Adrenal gland (tissue), 12 donors: ENCODE measurements around the gene KRTAP10-2. TPM values are rescaled to one million over a fixed set of nuclear protein-coding genes. Genes with fewer than 3 reads are reported as not detected.
"Not testable (repeated sequence)": the region's sequence is repeated elsewhere in the genome, so short reads cannot be mapped to it uniquely, and the experiment has no call there.

ENCODE experiments used
- DNase-seq, 7 donors: peaks; one replicate each; pipeline ENCODE4 v3.0.0-alpha.2; 2019 to 2020
- H3K27ac ChIP-seq, 5 donors: fragments of 200-600 bp; sonication (generic) in 4 of 5; 1 replicate in 3 of 5; 2 replicates in 2 of 5; pipeline versions ENCODE4 v1.5.1 to v1.8.0; 2016 to 2020; ENCODE audit warnings: mild to moderate bottlenecking in 1 of 5
- H3K27me3 ChIP-seq: fragments of 200-600 bp; 2 replicates; pipeline ENCODE4 v1.8.0; 2021
- H3K36me3 ChIP-seq, 2 donors: fragments of 200-600 bp; replicated peaks in 1 of 2; 1 replicate in 1 of 2; 2 replicates in 1 of 2; pipeline versions ENCODE4 v1.5.1 to v1.8.0; 2018 to 2022
- H3K4me1 ChIP-seq, 2 donors: fragments of 200-600 bp; replicated peaks in 1 of 2; 1 replicate in 1 of 2; 2 replicates in 1 of 2; pipeline versions ENCODE4 v1.5.1 to v1.8.0; 2018 to 2021
- H3K4me3 ChIP-seq, 4 donors: fragments of 200-600 bp; sonication (generic) in 3 of 4; one replicate each; pipeline ENCODE4 v1.5.1; 2016 to 2018
- H3K9me3 ChIP-seq, 3 donors: fragments of 200-600 bp; sonication (generic) in 1 of 3; replicated peaks in 1 of 3; 1 replicate in 2 of 3; 2 replicates in 1 of 3; pipeline versions ENCODE4 v1.5.1 to v1.8.0; 2016 to 2021
- CTCF ChIP-seq, 6 experiments: fragments of 450-650 bp in 4 of 6; fragments of 200-600 bp in 2 of 6; sonication (generic) in 1 of 6; IDR thresholded peaks; 1 replicate in 5 of 6; 2 replicates in 1 of 6; pipeline versions ENCODE4 v1.5.1 to v1.8.0; 2016 to 2021; ENCODE audit warnings: antibody characterized with exemption in 6 of 6, mild to moderate bottlenecking in 2 of 6, moderate library complexity in 1 of 6
- POLR2A ChIP-seq, 2 donors: fragments of 450-650 bp; IDR thresholded peaks; one replicate each; pipeline ENCODE4 v1.6.1; 2017; ENCODE audit warnings: antibody characterized with exemption in 2 of 2, mild to moderate bottlenecking in 2 of 2, moderate library complexity in 1 of 2
- WGBS, 4 donors: extraction: QIAGEN DNeasy Blood & Tissue Kit in 2 of 4; methylation state at CpG; one replicate each; pipeline versions ENCODE4 v1.1.5 to v1.1.7; 2013 to 2017; 5-methylcytosine and 5-hydroxymethylcytosine counted together
- intact Hi-C, 2 donors: fragments of 100-400 bp; cut with DNase I; formaldehyde crosslinking; loops; one replicate each; pipeline versions ENCODE4 v1.14.1 to v1.15.0; 2022 to 2023
- polyA plus RNA-seq, 3 donors: library from polyadenylated mRNA; stranded (reverse); fragments of 200-250 nt in 2 of 3; fragments of 350-450 nt in 1 of 3; fragmentation: Illumina TruSeq in 1 of 3; extraction: RNeasy Lipid Tissue Mini Kit (QIAGEN cat#74804) in 1 of 3; gene quantifications; one replicate each; pipeline ENCODE4 v1.2.3, GENCODE V29; 2013 to 2014
- total RNA-seq, 9 donors: library from RNA; depleted of rRNA in 4 of 9; stranded (reverse); fragments of >200 nt in 4 of 9; fragments of 120-200 nt in 1 of 9; fragmentation: NEBNext Ultra II Directional in 1 of 9; extraction: Animal tissue kit (Norgen Biotek cat#: 25700) in 1 of 9; gene quantifications; one replicate each; pipeline versions ENCODE4 v1.1.0 to v1.2.4, GENCODE V29; 2013 to 2023
- donor health status: healthy with polysubstance abuse.
- donor health status: Bipolar disorder and iron deficiency.
- donor health status: DM: yes; HTN: yes; CAD: no.
- donor health status: DM: no; HTN: no; CAD: no.
- donor health status: DM: no; HTN: no; CAD: no.
- donor health status: DM: yes; HTN: yes; CAD: no.

The KRTAP10-2 gene
- total and polyA plus RNA-seq, 12 donors: not detected

GRCh38 chr21:44564886-44565598 is 13.7 kb upstream of the KRTAP10-2 start:
- no peaks in the 10 kb centered on the region for H3K9me3 ChIP-seq
- TF ChIP-seq POLR2A (IDR thresholded peaks at IDR 0.05) (no peak), CTCF (IDR thresholded peaks at IDR 0.05) (no peak)
- no peaks in the 10 kb centered on the region for H3K27me3 ChIP-seq
- intact Hi-C loops: no loop called here
- no peak for DNase-seq
- no peak overlapping the region for H3K4me3 ChIP-seq
- 0 to 45% (median 18%) methylated on average over 1 of the region's 1 CpG for WGBS, 4 donors
- no peak overlapping the region for H3K27ac ChIP-seq
- no peaks in the 10 kb centered on the region for H3K36me3 ChIP-seq
- no peaks in the 10 kb centered on the region for H3K4me1 ChIP-seq

- Histone ChIP-seq H3K36me3 (no peaks in the 10 kb centered on the region), H3K27ac (no peak overlapping the region), H3K9me3 (no peaks in the 10 kb centered on the region), H3K4me3 (no peak overlapping the region), H3K4me1 (no peaks in the 10 kb centered on the region), H3K27me3 (no peaks in the 10 kb centered on the region)
- no peak for DNase-seq
- intact Hi-C loops: no loop called here
- TF ChIP-seq CTCF (IDR thresholded peaks at IDR 0.05) (no peak), POLR2A (IDR thresholded peaks at IDR 0.05) (no peak)
- WGBS, 4 donors: 84 to 98% (median 88%) methylated on average over 1 of the region's 1 CpG
Measured at GRCh38 chr21:44564099-44564498, 12.8 kb upstream of the KRTAP10-2 start.

- 48 to 60% (median 59%) methylated on average over 5 of the region's 5 CpGs for WGBS, 4 donors
- intact Hi-C loops: loop anchor here in 1 of 2 donors (10.0 kb wide), 1 partner anchor 196 kb away; no protein-coding TSS in a partner anchor
- Histone ChIP-seq H3K36me3 (no peaks in the 10 kb centered on the region), H3K9me3 (no peaks in the 10 kb centered on the region), H3K27me3 (peaks cover 8% of the 10 kb centered on the region), H3K4me1 (no peaks in the 10 kb centered on the region), H3K4me3 (no peak within 1 kb of the TSS), H3K27ac (no peak within 1 kb of the TSS)
- no peak for TF ChIP-seq POLR2A (IDR thresholded peaks at IDR 0.05)
- TF ChIP-seq CTCF (IDR thresholded peaks at IDR 0.05): no peak
- no peak for DNase-seq
Measured at GRCh38 chr21:44558695-44559094, 7.4 kb upstream of the KRTAP10-2 start, which contains the start of gene KRTAP10-3. Gene KRTAP10-3, minus strand, starts transcription at chr21:44558795. Its CDS starts 80 bp downstream, at chr21:44558715.

- not testable (repeated sequence) for H3K27ac ChIP-seq, H3K9me3 ChIP-seq, DNase-seq, H3K36me3 ChIP-seq, H3K4me3 ChIP-seq, H3K27me3 ChIP-seq, H3K4me1 ChIP-seq
- 46 to 73% (median 61%) methylated on average over 2 to 10 of the region's 10 CpGs for WGBS, 4 donors
- intact Hi-C loops: loop anchor here in 1 of 2 donors (10.0 kb wide), 1 partner anchor 196 kb away; no protein-coding TSS in a partner anchor
Measured at GRCh38 chr21:44558329-44558675, 7.0 kb upstream of the KRTAP10-2 start.
